ENCODE results near the gene GTF2B.

- no peak for TF ChIP-seq CTCF (IDR thresholded peaks at IDR 0.05)
- no peak for TF ChIP-seq POLR2A (IDR thresholded peaks at IDR 0.05)
These were observed 17.5 kb downstream of the GTF2B start for GRCh38 chr1:88873737-88874349.

Measured in right lobe of liver (tissue), 4 donors.